Duodenal mucosa (tissue), 2 donors: ENCODE results near the gene AFF3.

Experiments used
- H3K27ac ChIP-seq: one replicate; pipeline ENCODE4 v1.7.0; 2013; ENCODE audit warnings: low read depth, low read length
- H3K27me3 ChIP-seq, 2 donors: one replicate each; pipeline ENCODE4 v1.7.0; 2013; ENCODE audit warnings: low read length in 2 of 2, control low read depth in 1 of 2; ENCODE audit not compliant: insufficient read depth in 2 of 2, control insufficient read depth in 1 of 2
- H3K36me3 ChIP-seq, 2 donors: one replicate each; pipeline ENCODE4 v1.7.0; 2013; ENCODE audit warnings: low read length in 2 of 2, control low read depth in 1 of 2; ENCODE audit not compliant: insufficient read depth in 2 of 2, control insufficient read depth in 1 of 2
- H3K4me1 ChIP-seq, 2 donors: one replicate each; pipeline ENCODE4 v1.7.0; 2013; ENCODE audit warnings: low read length in 2 of 2, control low read depth in 1 of 2; ENCODE audit not compliant: insufficient read depth in 2 of 2, control insufficient read depth in 1 of 2
- H3K4me3 ChIP-seq, 2 donors: one replicate each; pipeline ENCODE4 v1.7.0; 2013; ENCODE audit warnings: low read length in 2 of 2, low read depth in 1 of 2
- H3K9ac ChIP-seq, 2 donors: one replicate each; pipeline ENCODE4 v1.7.0; 2013; ENCODE audit warnings: low read length in 2 of 2, low read depth in 1 of 2
- H3K9me3 ChIP-seq, 2 donors: one replicate each; pipeline ENCODE4 v1.7.0; 2013; ENCODE audit warnings: low read length in 2 of 2, control low read depth in 1 of 2; ENCODE audit not compliant: control insufficient read depth in 1 of 2

The AFF3 gene

GRCh38 chr2:99900556-99900955, 241.8 kb downstream of the AFF3 start:
- no peaks in the 10 kb centered on the region for H3K27me3 ChIP-seq
- no peak overlapping the region for H3K27ac ChIP-seq
- no peaks in the 10 kb centered on the region for H3K4me1 ChIP-seq
- no peaks in the 10 kb centered on the region for H3K9me3 ChIP-seq
- H3K36me3 ChIP-seq, result no peaks in the 10 kb centered on the region
- no peak overlapping the region for H3K4me3 ChIP-seq
- H3K9ac ChIP-seq, result no peak overlapping the region

- no peak overlapping the region for H3K4me3 ChIP-seq
- H3K9ac ChIP-seq, result no peak overlapping the region
- H3K4me1 ChIP-seq, result no peaks in the 10 kb centered on the region
- no peaks in the 10 kb centered on the region for H3K9me3 ChIP-seq
- H3K36me3 ChIP-seq, result no peaks in the 10 kb centered on the region
- H3K27me3 ChIP-seq, result no peaks in the 10 kb centered on the region
- no peak overlapping the region for H3K27ac ChIP-seq
Measured at GRCh38 chr2:99899882-99900281, 242.5 kb downstream of the AFF3 start.

GRCh38 chr2:99899058-99899855, 243.1 kb downstream of the AFF3 start:
- Histone ChIP-seq H3K9me3 (no peaks in the 10 kb centered on the region), H3K36me3 (no peaks in the 10 kb centered on the region), H3K4me3 (no peak overlapping the region), H3K27ac (no peak overlapping the region), H3K27me3 (no peaks in the 10 kb centered on the region), H3K4me1 (no peaks in the 10 kb centered on the region), H3K9ac (no peak overlapping the region)

- Histone ChIP-seq H3K27ac (no peak overlapping the region), H3K9me3 (no peaks in the 10 kb centered on the region), H3K4me3 (no peak overlapping the region), H3K27me3 (no peaks in the 10 kb centered on the region), H3K4me1 (no peaks in the 10 kb centered on the region), H3K9ac (no peak overlapping the region), H3K36me3 (no peaks in the 10 kb centered on the region)
Measured at GRCh38 chr2:99898336-99899048, 243.9 kb downstream of the AFF3 start.

GRCh38 chr2:99891428-99891780, 251.0 kb downstream of the AFF3 start:
- Histone ChIP-seq H3K36me3 (no peaks in the 10 kb centered on the region), H3K4me1 (no peaks in the 10 kb centered on the region), H3K27ac (no peak overlapping the region), H3K27me3 (no peaks in the 10 kb centered on the region), H3K4me3 (no peak overlapping the region), H3K9me3 (no peaks in the 10 kb centered on the region), H3K9ac (no peak overlapping the region)

GRCh38 chr2:99890568-99891427, 251.6 kb downstream of the AFF3 start:
- H3K4me1 ChIP-seq, result no peaks in the 10 kb centered on the region
- no peak overlapping the region for H3K9ac ChIP-seq
- no peaks in the 10 kb centered on the region for H3K36me3 ChIP-seq
- no peaks in the 10 kb centered on the region for H3K27me3 ChIP-seq
- H3K27ac ChIP-seq, result no peak overlapping the region
- H3K9me3 ChIP-seq, result no peaks in the 10 kb centered on the region
- H3K4me3 ChIP-seq, result no peak overlapping the region

GRCh38 chr2:99888617-99889016, 253.8 kb downstream of the AFF3 start:
- no peak overlapping the region for H3K27ac ChIP-seq
- H3K9me3 ChIP-seq, result no peaks in the 10 kb centered on the region
- H3K4me3 ChIP-seq, result no peak overlapping the region
- no peaks in the 10 kb centered on the region for H3K27me3 ChIP-seq
- no peak overlapping the region for H3K9ac ChIP-seq
- no peaks in the 10 kb centered on the region for H3K36me3 ChIP-seq
- H3K4me1 ChIP-seq, result no peaks in the 10 kb centered on the region

GRCh38 chr2:99886418-99886817, 256.0 kb downstream of the AFF3 start:
- H3K27ac ChIP-seq, result no peak overlapping the region
- H3K4me1 ChIP-seq, result no peaks in the 10 kb centered on the region
- no peaks in the 10 kb centered on the region for H3K36me3 ChIP-seq
- H3K27me3 ChIP-seq, result no peaks in the 10 kb centered on the region
- no peak overlapping the region for H3K4me3 ChIP-seq
- no peak overlapping the region for H3K9ac ChIP-seq
- no peaks in the 10 kb centered on the region for H3K9me3 ChIP-seq

- H3K9ac ChIP-seq, result no peak overlapping the region
- H3K27ac ChIP-seq, result no peak overlapping the region
- no peaks in the 10 kb centered on the region for H3K36me3 ChIP-seq
- no peaks in the 10 kb centered on the region for H3K9me3 ChIP-seq
- no peak overlapping the region for H3K4me3 ChIP-seq
- no peaks in the 10 kb centered on the region for H3K4me1 ChIP-seq
- H3K27me3 ChIP-seq, result no peaks in the 10 kb centered on the region
Measured at GRCh38 chr2:99883358-99883757, 259.0 kb downstream of the AFF3 start.
